Mucosa of descending colon (tissue), 3 donors: ENCODE results near the gene HHIPL2. TPM values are rescaled to one million over a fixed set of nuclear protein-coding genes. Genes with fewer than 3 reads are reported as not detected.
"Not testable (repeated sequence)": the region's sequence is repeated elsewhere in the genome, so short reads cannot be mapped to it uniquely, and the experiment has no call there.

Experiments
- ATAC-seq: fragments of 200-7000 bp; cut with Tn5 transposase; one replicate; pipeline ENCODE4 v1.9.1; 2020; ENCODE audit warnings: mild to moderate bottlenecking, moderate library complexity
- DNase-seq, 3 donors: peaks; one replicate each; pipeline ENCODE4 v3.0.0-alpha.2; 2020
- H3K36me3 ChIP-seq: fragments of 200-600 bp; one replicate; pipeline ENCODE4 v1.8.0; 2021; ENCODE audit warnings: low read depth, mild to moderate bottlenecking
- H3K4me1 ChIP-seq: fragments of 200-600 bp; one replicate; pipeline ENCODE4 v1.8.0; 2021; ENCODE audit warnings: low read depth, mild to moderate bottlenecking
- H3K4me3 ChIP-seq: fragments of 200-600 bp; one replicate; pipeline ENCODE4 v1.8.0; 2021; ENCODE audit warnings: mild to moderate bottlenecking
- H3K9me3 ChIP-seq: fragments of 200-600 bp; one replicate; pipeline ENCODE4 v1.8.0; 2021; ENCODE audit warnings: mild to moderate bottlenecking
- CTCF ChIP-seq: fragments of 200-600 bp; IDR thresholded peaks from one replicate; pipeline ENCODE4 v1.8.0; 2022; ENCODE audit warnings: antibody characterized with exemption, mild to moderate bottlenecking
- intact Hi-C, 2 donors: fragments of 100-400 bp; cut with DNase I in 1 of 2; cut with micrococcal nuclease in 1 of 2; formaldehyde crosslinking; loops; one replicate each; pipeline versions ENCODE4 v1.11.0 to v1.11.1; 2022; cut with DNase I, micrococcal nuclease
- total RNA-seq, 3 donors: library from RNA; stranded (reverse); fragmentation: NEBNext Ultra II Directional in 2 of 3; extraction: Animal tissue kit (Norgen Biotek cat#: 25700) in 2 of 3; gene quantifications; one replicate each; pipeline versions ENCODE4 v1.2.1 to v1.2.4, GENCODE V29; 2021 to 2023
- donor health status: DM: no; HTN: no; CAD: no; lungs with moderate emphysema.
- donor health status: DM: no; HTN: no; CAD: no.
- donor health status: DM: no; HTN: yes; CAD: no.

HHIPL2 gene
- total RNA-seq, 3 donors from 2014 or later: 0.14 to 0.26 TPM; not detected in 1

- no peak for DNase-seq
- Histone ChIP-seq H3K4me1 (no peaks in the 10 kb centered on the region), H3K4me3 (no peak overlapping the region), H3K9me3 (no peaks in the 10 kb centered on the region), H3K36me3 (no peaks in the 10 kb centered on the region)
- intact Hi-C loops: no loop called here
- ATAC-seq: no peak
- no peak for TF ChIP-seq CTCF
These were observed 24.1 kb downstream of the HHIPL2 start for GRCh38 chr1:222523852-222524251.

- intact Hi-C loops: no loop called here
- DNase-seq (no peak), ATAC-seq (no peak)
- Histone ChIP-seq H3K36me3 (no peaks in the 10 kb centered on the region), H3K9me3 (no peaks in the 10 kb centered on the region), H3K4me1 (no peaks in the 10 kb centered on the region), H3K4me3 (no peak overlapping the region)
- no peak for TF ChIP-seq CTCF
These were observed 25.6 kb downstream of the HHIPL2 start for GRCh38 chr1:222522105-222522915.

GRCh38 chr1:222521299-222522104 is 26.4 kb downstream of the HHIPL2 start:
- DNase-seq (no peak), ATAC-seq (no peak)
- no peaks in the 10 kb centered on the region for H3K9me3 ChIP-seq
- no peaks in the 10 kb centered on the region for H3K36me3 ChIP-seq
- TF ChIP-seq CTCF: no peak
- H3K4me3 ChIP-seq: no peak overlapping the region
- H3K4me1 ChIP-seq: no peaks in the 10 kb centered on the region
- intact Hi-C loops: no loop called here

GRCh38 chr1:222489496-222489895 is 58.4 kb downstream of the HHIPL2 start:
- H3K9me3 ChIP-seq, intact Hi-C loops, DNase-seq, H3K36me3 ChIP-seq, H3K4me1 ChIP-seq, ATAC-seq, H3K4me3 ChIP-seq: not testable (repeated sequence)

- ATAC-seq, H3K9me3 ChIP-seq, DNase-seq: not testable (repeated sequence)
These were observed 60.1 kb downstream of the HHIPL2 start for GRCh38 chr1:222487774-222488173.

GRCh38 chr1:222484005-222484404 is 63.9 kb downstream of the HHIPL2 start:
- DNase-seq, H3K9me3 ChIP-seq, H3K4me3 ChIP-seq, H3K4me1 ChIP-seq, H3K36me3 ChIP-seq, intact Hi-C loops, ATAC-seq: not testable (repeated sequence)

More at GRCh38 chr1:222487774-222488173, 60.1 kb downstream of the HHIPL2 start:
- H3K4me3 ChIP-seq, H3K4me1 ChIP-seq, H3K36me3 ChIP-seq, intact Hi-C loops: not testable (repeated sequence)

- not testable (repeated sequence) for ATAC-seq
These were observed 68.3 kb downstream of the HHIPL2 start for GRCh38 chr1:222479567-222479966.

GRCh38 chr1:222476436-222476835 is 71.5 kb downstream of the HHIPL2 start:
- H3K9me3 ChIP-seq, H3K36me3 ChIP-seq, H3K4me3 ChIP-seq, intact Hi-C loops, ATAC-seq, H3K4me1 ChIP-seq, DNase-seq: not testable (repeated sequence)

More at GRCh38 chr1:222479567-222479966, 68.3 kb downstream of the HHIPL2 start:
- DNase-seq, H3K4me3 ChIP-seq, intact Hi-C loops, H3K36me3 ChIP-seq, H3K4me1 ChIP-seq, H3K9me3 ChIP-seq: not testable (repeated sequence)

GRCh38 chr1:222473717-222474116 is 74.2 kb downstream of the HHIPL2 start:
- H3K4me1 ChIP-seq, H3K36me3 ChIP-seq, intact Hi-C loops, H3K9me3 ChIP-seq, DNase-seq, H3K4me3 ChIP-seq, ATAC-seq: not testable (repeated sequence)

- H3K9me3 ChIP-seq, DNase-seq, H3K4me3 ChIP-seq, H3K4me1 ChIP-seq, ATAC-seq, intact Hi-C loops, H3K36me3 ChIP-seq: not testable (repeated sequence)
These were observed 74.9 kb downstream of the HHIPL2 start for GRCh38 chr1:222472776-222473540.
